ENCODE results near the gene DCXR.

DCXR gene

DNA sequence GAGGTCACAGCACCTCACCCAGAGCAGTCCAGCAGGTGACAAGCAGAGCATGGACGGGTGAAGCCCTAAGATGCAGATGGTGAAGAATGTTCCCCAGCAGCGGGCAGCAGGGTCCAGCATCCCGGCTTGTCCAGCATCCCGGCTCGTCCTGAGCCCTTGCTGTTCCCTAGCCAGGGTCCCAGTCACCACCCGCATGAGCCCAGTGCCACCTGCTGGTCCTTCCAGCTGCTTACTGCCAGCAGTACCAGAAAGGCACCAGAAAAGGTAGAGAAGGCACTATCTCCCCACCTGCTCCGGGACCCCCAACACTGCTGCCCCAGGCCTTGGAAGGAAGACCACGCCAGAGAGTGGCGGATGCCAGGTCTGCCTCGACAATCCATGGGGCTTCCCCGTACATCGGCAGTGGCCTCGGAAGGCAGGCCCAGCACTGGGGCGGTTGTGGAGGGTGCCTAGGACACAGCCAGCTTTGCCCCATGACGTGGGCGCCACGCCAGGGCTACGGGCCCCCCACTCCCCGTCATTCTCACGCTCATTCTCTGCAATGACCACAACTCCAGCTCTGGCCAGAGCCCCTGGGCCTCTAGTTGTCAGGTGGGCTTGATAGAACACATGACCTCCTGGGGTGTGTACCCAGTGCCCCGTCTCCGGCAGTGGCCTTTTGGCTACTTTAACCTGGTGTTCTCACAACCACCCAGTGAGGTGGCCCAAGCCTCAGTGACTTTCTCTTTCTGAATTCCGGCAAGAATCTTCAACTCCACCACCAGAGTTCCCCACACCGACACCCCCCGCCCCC lies 16.2 kb downstream of the DCXR start:
- TF ChIP-seq CTCF (IDR thresholded peaks at IDR 0.05; ENCODE audit: low read depth, low read length) (peak; percentile 69), MYC (IDR thresholded peaks at IDR 0.05; ENCODE audit: low read depth, low read length) (no peak), POLR2A (IDR thresholded peaks at IDR 0.05; ENCODE audit: extremely low read depth, insufficient read length) (no peak)
- TF ChIP-seq, protein P1, sequence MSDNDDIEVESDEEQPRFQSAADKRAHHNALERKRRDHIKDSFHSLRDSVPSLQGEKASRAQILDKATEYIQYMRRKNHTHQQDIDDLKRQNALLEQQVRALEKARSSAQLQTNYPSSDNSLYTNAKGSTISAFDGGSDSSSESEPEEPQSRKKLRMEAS (IDR thresholded peaks at IDR 0.05; ENCODE audit: low read depth, low read length), result no peak
- DNase-seq (ENCODE audit: low read depth), result peak; percentile 67

DNA sequence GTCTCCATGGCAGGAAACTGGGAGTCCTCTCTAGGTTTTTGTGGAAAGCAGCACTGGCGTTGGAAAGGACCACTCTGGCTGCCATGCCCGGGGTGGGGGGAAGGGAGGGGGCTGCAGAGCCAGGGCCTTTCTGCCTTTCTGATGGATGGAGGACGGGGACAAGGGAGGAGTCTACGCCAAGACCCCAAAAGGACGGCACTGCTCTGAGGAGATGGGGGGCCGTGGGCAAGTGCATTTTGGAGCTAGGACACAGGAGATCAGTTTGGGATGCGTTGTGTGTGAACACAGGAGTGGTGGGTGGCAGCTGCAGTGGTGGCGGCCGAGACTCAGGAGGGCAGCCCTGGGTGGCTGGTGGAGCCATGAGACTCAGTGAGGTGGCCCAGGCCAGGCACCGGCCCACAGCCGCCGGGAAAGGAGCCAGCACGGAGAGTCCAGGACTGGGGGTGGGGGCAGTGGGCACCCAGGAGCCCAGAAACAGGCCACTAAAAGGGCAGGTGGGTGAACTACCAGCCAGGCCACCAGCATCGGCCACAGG lies 16.9 kb downstream of the DCXR start:
- no peak overlapping the region for H3K4me3 ChIP-seq (ENCODE audit: low read depth, low read length)
- no peak for DNase-seq (ENCODE audit: low read depth)

More for the DNA sequence above, 16.2 kb downstream of the DCXR start:
- peak overlapping the region; percentile 84 for H3K4me3 ChIP-seq (ENCODE audit: low read depth, low read length)

DNA sequence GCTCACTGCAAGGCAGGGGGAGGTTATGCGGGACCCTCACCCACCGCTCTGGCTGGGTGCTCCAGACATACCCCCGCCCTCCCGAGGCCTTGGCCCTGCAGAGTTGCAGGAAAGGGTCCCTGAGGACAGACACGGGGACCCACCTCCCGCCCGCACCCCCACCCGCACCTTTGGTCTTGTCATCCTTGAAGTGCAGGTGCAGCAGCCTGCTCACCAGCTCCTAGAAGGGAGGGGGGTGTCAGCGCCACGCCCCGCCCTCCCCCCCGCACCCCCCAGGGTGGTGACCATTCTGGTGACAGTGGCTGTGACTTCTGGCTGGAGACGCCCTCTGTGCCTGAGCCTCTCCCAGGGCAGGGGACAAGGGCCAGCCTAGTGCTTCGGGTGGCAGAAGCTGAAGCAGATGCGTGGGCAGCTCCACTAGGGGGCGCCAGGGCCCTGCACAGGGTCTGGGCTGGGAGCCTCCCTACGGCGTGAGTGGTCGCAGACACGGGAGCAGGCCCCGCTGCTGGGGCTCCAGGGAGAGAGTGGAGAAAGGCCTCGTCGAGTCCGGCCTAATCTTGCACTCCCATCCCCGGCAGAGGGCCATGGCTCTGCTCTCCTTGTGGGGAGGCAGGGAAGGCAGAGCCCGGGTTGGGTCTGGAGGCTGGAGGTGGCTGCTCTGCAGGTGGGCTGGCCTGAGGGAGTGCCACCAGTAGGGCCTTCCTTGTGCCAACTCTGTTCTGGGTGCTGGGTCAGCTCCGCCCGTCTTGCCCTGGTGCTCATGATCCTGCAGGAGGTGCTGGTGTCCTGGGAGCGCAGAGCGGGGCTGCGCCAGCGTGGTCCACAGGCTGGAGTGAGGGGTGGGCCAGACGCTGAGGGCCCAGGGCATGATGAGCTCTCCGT lies 17.6 kb downstream of the DCXR start:
- DNase-seq (ENCODE audit: low read depth), result peak; percentile 79
- TF ChIP-seq CTCF (IDR thresholded peaks at IDR 0.05; ENCODE audit: low read depth, low read length) (peak; percentile 85), MYC (IDR thresholded peaks at IDR 0.05; ENCODE audit: low read depth, low read length) (peak; percentile 49), POLR2A (IDR thresholded peaks at IDR 0.05; ENCODE audit: extremely low read depth, insufficient read length) (no peak)
- TF ChIP-seq, protein P1 (IDR thresholded peaks at IDR 0.05; ENCODE audit: low read depth, low read length), result peak; percentile 44
- no peak overlapping the region for H3K4me3 ChIP-seq (ENCODE audit: low read depth, low read length)

More for the DNA sequence above, 16.9 kb downstream of the DCXR start:
- no peak for TF ChIP-seq POLR2A (IDR thresholded peaks at IDR 0.05; ENCODE audit: extremely low read depth, insufficient read length)
- TF ChIP-seq, protein P1 (IDR thresholded peaks at IDR 0.05; ENCODE audit: low read depth, low read length), result no peak
- TF ChIP-seq MYC (IDR thresholded peaks at IDR 0.05; ENCODE audit: low read depth, low read length), result no peak
- no peak for TF ChIP-seq CTCF (IDR thresholded peaks at IDR 0.05; ENCODE audit: low read depth, low read length)

GRCh38 chr17:82018989-82019689 lies 18.4 kb downstream of the DCXR start:
- H3K4me3 ChIP-seq (ENCODE audit: low read depth, low read length), result no peak overlapping the region
- TF ChIP-seq, protein P1 (IDR thresholded peaks at IDR 0.05; ENCODE audit: low read depth, low read length), result no peak
- no peak for TF ChIP-seq CTCF (IDR thresholded peaks at IDR 0.05; ENCODE audit: low read depth, low read length)
- no peak for TF ChIP-seq POLR2A (IDR thresholded peaks at IDR 0.05; ENCODE audit: extremely low read depth, insufficient read length)
- no peak for TF ChIP-seq MYC (IDR thresholded peaks at IDR 0.05; ENCODE audit: low read depth, low read length)
- no peak for DNase-seq (ENCODE audit: low read depth)
